GM18519 (cell line): Measurements from ENCODE around the gene PRSS36.
"Not testable (repeated sequence)": the region's sequence is repeated elsewhere in the genome, so short reads cannot be mapped to it uniquely, and the experiment has no call there.

ENCODE experiments used
- ATAC-seq: cut with Tn5 transposase; IDR thresholded peaks from one replicate; pipeline ENCODE4 v1.9.1; 2021; ENCODE audit warnings: mild to moderate bottlenecking, moderate library complexity; ENCODE audit not compliant: unreplicated experiment, low FRiP score

Gene PRSS36

GRCh38 chr16:31149894-31150890 lies at the start of gene PRSS36:
Gene PRSS36 (minus strand): TSS chr16:31150066. CDS start chr16:31150035, 31 bp downstream.
- ATAC-seq: no peak

- ATAC-seq: no peak
Measured at GRCh38 chr16:31199430-31200041, 49.7 kb upstream of the PRSS36 start.

GRCh38 chr16:31198207-31198882 lies 48.5 kb upstream of the PRSS36 start:
- no peak for ATAC-seq

- ATAC-seq: no peak
Measured at GRCh38 chr16:31196324-31197088, 46.6 kb upstream of the PRSS36 start.

GRCh38 chr16:31195861-31196260 lies 46.0 kb upstream of the PRSS36 start:
- ATAC-seq: not testable (repeated sequence)

- ATAC-seq: no peak
Measured at GRCh38 chr16:31194898-31195297, 45.0 kb upstream of the PRSS36 start.

- no peak for ATAC-seq
Measured at GRCh38 chr16:31193874-31194273, 44.0 kb upstream of the PRSS36 start.

- ATAC-seq: no peak
Measured at GRCh38 chr16:31192856-31193642, 43.2 kb upstream of the PRSS36 start.

GRCh38 chr16:31191697-31192428 lies 42.0 kb upstream of the PRSS36 start:
- ATAC-seq: no peak

GRCh38 chr16:31190818-31191444 lies 41.1 kb upstream of the PRSS36 start:
- no peak for ATAC-seq

GRCh38 chr16:31190061-31190460 lies 40.2 kb upstream of the PRSS36 start:
- ATAC-seq: no peak

- no peak for ATAC-seq
Measured at GRCh38 chr16:31189412-31189778, 39.5 kb upstream of the PRSS36 start.

GRCh38 chr16:31188450-31189411 lies 38.9 kb upstream of the PRSS36 start:
- ATAC-seq: no peak

GRCh38 chr16:31187808-31188189 lies 37.9 kb upstream of the PRSS36 start:
- ATAC-seq: no peak

- ATAC-seq: no peak
Measured at GRCh38 chr16:31186930-31187807, 37.3 kb upstream of the PRSS36 start.

- ATAC-seq: no peak
Measured at GRCh38 chr16:31186176-31186575, 36.3 kb upstream of the PRSS36 start.
